Gastrocnemius medialis (tissue), 4 donors: ENCODE measurements around the gene ZWILCH. TPM values are rescaled to one million over a fixed set of nuclear protein-coding genes. Genes with fewer than 3 reads are reported as not detected.

Experiments
- ATAC-seq, 2 donors: fragments of 150-250 bp; one replicate each; pipeline ENCODE4 v1.9.1; 2016
- DNase-seq, 2 donors: peaks; one replicate each; pipeline ENCODE4 v3.0.0-alpha.2; 2019
- H3K27ac ChIP-seq, 4 donors: fragments of 200-600 bp; sonication (generic); 1 replicate in 1 of 4; 2 replicates in 3 of 4; pipeline ENCODE4 v1.5.1; 2016 to 2018; ENCODE audit warnings: mild to moderate bottlenecking in 2 of 4, moderate library complexity in 1 of 4
- H3K27me3 ChIP-seq, 3 donors: fragments of 200-600 bp; sonication (generic) in 2 of 3; 1 replicate in 1 of 3; 2 replicates in 2 of 3; pipeline versions ENCODE4 v1.5.1 to v1.6.0; 2016 to 2019; ENCODE audit warnings: mild to moderate bottlenecking in 1 of 3, moderate library complexity in 1 of 3
- H3K36me3 ChIP-seq, 2 donors: fragments of 200-600 bp; sonication (generic) in 1 of 2; one replicate each; pipeline ENCODE4 v1.5.1; 2017 to 2018
- H3K4me1 ChIP-seq, 2 donors: fragments of 200-600 bp; sonication (generic) in 1 of 2; one replicate each; pipeline ENCODE4 v1.5.1; 2016 to 2017; ENCODE audit warnings: mild to moderate bottlenecking in 2 of 2
- H3K4me3 ChIP-seq, 4 donors: fragments of 200-600 bp; sonication (generic) in 3 of 4; 1 replicate in 1 of 4; 2 replicates in 3 of 4; pipeline ENCODE4 v1.5.1; 2016 to 2019; ENCODE audit warnings: mild to moderate bottlenecking in 2 of 4
- H3K9me3 ChIP-seq, 3 donors: fragments of 200-600 bp; sonication (generic) in 2 of 3; 1 replicate in 1 of 3; 2 replicates in 2 of 3; pipeline ENCODE4 v1.5.1; 2016 to 2019
- CTCF ChIP-seq, 5 experiments: fragments of 450-650 bp in 3 of 5; fragments of 200-600 bp in 2 of 5; sonication (generic) in 2 of 5; IDR thresholded peaks in 4 of 5; conservative IDR thresholded peaks in 1 of 5; 1 replicate in 4 of 5; 2 replicates in 1 of 5; pipeline ENCODE4 v1.5.1; 2016 to 2019; ENCODE audit warnings: antibody characterized with exemption in 5 of 5, mild to moderate bottlenecking in 3 of 5, moderate library complexity in 3 of 5
- POLR2A ChIP-seq, 2 donors: fragments of 450-650 bp; IDR thresholded peaks; one replicate each; pipeline ENCODE4 v1.6.1; 2017; ENCODE audit warnings: antibody characterized with exemption in 2 of 2, mild to moderate bottlenecking in 2 of 2, moderate library complexity in 2 of 2
- in situ Hi-C, 4 donors: fragments of 200-750 bp; cut with MboI; loops; one replicate each; pipeline versions ENCODE4 v1.15.0 to v1.8.0; 2017; ENCODE audit warnings: low sequenced_read_pairs in 4 of 4
- intact Hi-C: fragments of 100-400 bp; cut with DNase I; formaldehyde crosslinking; loops from one replicate; pipeline ENCODE4 v1.15.1; 2023; ENCODE audit warnings: low total_unique reads
- total RNA-seq, 4 donors: library from RNA; depleted of rRNA; stranded (reverse); fragments of >200 nt; gene quantifications; one replicate each; pipeline versions ENCODE4 v1.1.0 to v1.2.3, GENCODE V29; 2016

The ZWILCH gene
- total RNA-seq, 4 donors from 2014 or later, result 2.0 to 10.6 (median 2.4) TPM

- H3K27ac ChIP-seq, result no peak overlapping the region
- ATAC-seq (no peak), DNase-seq (no peak)
- no peaks in the 10 kb centered on the region for H3K36me3 ChIP-seq
- H3K4me3 ChIP-seq, result no peak overlapping the region
- TF ChIP-seq POLR2A (IDR thresholded peaks at IDR 0.05), result no peak
- no peak for TF ChIP-seq CTCF (IDR thresholded peaks at IDR 0.05 in 4 of 5, conservative IDR thresholded peaks at IDR 0.05 in 1 of 5)
- intact Hi-C loops, result no loop called here
- in situ Hi-C loops, result no loop called here
- H3K9me3 ChIP-seq, result no peaks in the 10 kb centered on the region
- no peaks in the 10 kb centered on the region for H3K4me1 ChIP-seq
- H3K27me3 ChIP-seq, result no peaks in the 10 kb centered on the region
Observed at GRCh38 chr15:66545255-66545654, 40.1 kb downstream of the ZWILCH start.

DNA sequence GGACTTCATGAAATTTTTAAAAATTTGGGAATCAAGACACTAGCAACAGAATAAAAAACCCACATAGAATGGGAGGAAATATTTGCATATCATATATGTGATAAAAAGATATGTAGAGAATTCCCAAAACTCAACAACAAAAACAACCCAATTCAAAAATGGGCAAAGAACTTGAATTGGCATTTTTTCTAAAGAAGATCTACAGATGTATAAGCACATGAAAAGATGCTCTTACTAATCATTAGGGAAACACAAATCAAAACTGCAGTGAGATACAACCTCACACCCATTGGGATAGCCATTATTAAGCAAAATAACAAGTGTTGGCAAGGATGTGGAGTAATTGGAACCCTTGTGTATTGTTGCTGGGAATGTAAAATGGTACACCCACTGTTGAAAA is 50.6 kb downstream of the ZWILCH start:
- no peaks in the 10 kb centered on the region for H3K9me3 ChIP-seq
- DNase-seq, result no peak
- TF ChIP-seq CTCF (IDR thresholded peaks at IDR 0.05 in 4 of 5, conservative IDR thresholded peaks at IDR 0.05 in 1 of 5) (no peak), POLR2A (IDR thresholded peaks at IDR 0.05) (no peak)
- in situ Hi-C loops (no loop called here), intact Hi-C loops (no loop called here)
- H3K36me3 ChIP-seq, result no peaks in the 10 kb centered on the region
- H3K27ac ChIP-seq, result no peak overlapping the region
- no peaks in the 10 kb centered on the region for H3K4me1 ChIP-seq
- ATAC-seq, result no peak
- H3K27me3 ChIP-seq, result no peaks in the 10 kb centered on the region
- H3K4me3 ChIP-seq, result no peak overlapping the region

GRCh38 chr15:66558271-66558670 is 53.1 kb downstream of the ZWILCH start:
- DNase-seq, result no peak
- H3K27me3 ChIP-seq, result no peaks in the 10 kb centered on the region
- intact Hi-C loops (no loop called here), in situ Hi-C loops (no loop called here)
- TF ChIP-seq CTCF (IDR thresholded peaks at IDR 0.05 in 4 of 5, conservative IDR thresholded peaks at IDR 0.05 in 1 of 5) (no peak), POLR2A (IDR thresholded peaks at IDR 0.05) (no peak)
- no peak overlapping the region for H3K27ac ChIP-seq
- no peak for ATAC-seq
- H3K4me3 ChIP-seq, result no peak overlapping the region
- no peaks in the 10 kb centered on the region for H3K9me3 ChIP-seq
- H3K4me1 ChIP-seq, result no peaks in the 10 kb centered on the region
- H3K36me3 ChIP-seq, result no peaks in the 10 kb centered on the region

DNA sequence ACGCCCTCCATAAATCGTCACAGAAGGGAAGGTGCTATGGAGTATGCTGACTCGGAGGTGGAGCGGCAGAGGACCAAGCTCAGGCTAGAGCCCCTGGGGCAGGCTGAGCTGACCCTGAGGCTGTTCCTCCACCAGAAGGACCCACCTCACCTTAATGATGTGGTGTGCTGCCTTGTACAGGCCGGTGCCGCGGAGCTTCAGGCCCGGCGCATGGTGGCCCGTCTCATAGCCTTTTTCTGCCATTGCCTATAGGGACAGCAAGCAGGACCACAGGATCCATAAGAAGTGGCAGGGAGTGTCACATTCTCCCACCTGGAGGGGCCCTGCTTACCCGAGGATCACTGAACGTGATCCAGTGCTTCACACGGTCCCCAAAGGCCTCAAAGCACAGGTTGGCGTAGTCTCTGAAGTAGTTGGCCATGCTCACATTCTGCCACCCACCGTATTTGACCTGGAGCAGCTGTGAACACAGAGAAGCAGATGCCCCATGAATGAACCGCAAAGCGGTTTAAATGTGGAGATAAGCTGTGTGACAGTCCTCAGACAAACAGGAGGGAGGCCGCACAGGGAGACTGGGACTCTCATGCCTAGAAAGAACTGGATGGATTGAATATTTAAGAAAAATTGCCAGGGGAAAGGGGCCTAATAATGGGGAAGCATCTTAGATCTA is 55.9 kb downstream of the ZWILCH start:
- intact Hi-C loops, result no loop called here
- H3K4me3 ChIP-seq, result no peak overlapping the region
- DNase-seq, result no peak

More for the DNA sequence above, 55.9 kb downstream of the ZWILCH start:
- Histone ChIP-seq H3K9me3 (no peaks in the 10 kb centered on the region), H3K27me3 (no peaks in the 10 kb centered on the region), H3K4me1 (no peaks in the 10 kb centered on the region), H3K36me3 (no peaks in the 10 kb centered on the region), H3K27ac (no peak overlapping the region)
- no peak for ATAC-seq
- TF ChIP-seq CTCF (IDR thresholded peaks at IDR 0.05 in 4 of 5, conservative IDR thresholded peaks at IDR 0.05 in 1 of 5), result no peak
- TF ChIP-seq POLR2A (IDR thresholded peaks at IDR 0.05), result no peak
- in situ Hi-C loops, result no loop called here
